SK-N-SH treated with all-trans-retinoic acid at 6 μM for 48 hours (cell line): Measurements from ENCODE around the gene LIFR.

Source experiments
- ATAC-seq: fragments of 200-7000 bp; cut with Tn5 transposase; 3 replicates; pipeline ENCODE4 v1.9.1; 2020; ENCODE audit warnings: mild to moderate bottlenecking, moderate library complexity
- CREB5 ChIP-seq: fragments of 250-450 bp; sonication (Bioruptor Pico); IDR thresholded peaks from 2 replicates; pipeline ENCODE4 v1.5.1; 2020; ENCODE audit warnings: low read depth, mild to moderate bottlenecking, moderate library complexity
- CSDC2 ChIP-seq: fragments of 250-450 bp; sonication (Bioruptor Pico); IDR thresholded peaks from 2 replicates; pipeline ENCODE4 v1.5.0; 2020; ENCODE audit warnings: mild to moderate bottlenecking, moderate library complexity
- ESRRG ChIP-seq: fragments of 250-450 bp; sonication (Bioruptor Pico); IDR thresholded peaks from 2 replicates; pipeline ENCODE4 v1.6.1; 2021; ENCODE audit warnings: mild to moderate bottlenecking
- ISL1 ChIP-seq: fragments of 250-450 bp; sonication (Bioruptor Pico); IDR thresholded peaks from 2 replicates; pipeline ENCODE4 v2.1.2; 2022; ENCODE audit warnings: mild to moderate bottlenecking, moderate library complexity
- OSR1 ChIP-seq: fragments of 250-450 bp; sonication (Bioruptor Pico); IDR thresholded peaks from 2 replicates; pipeline ENCODE4 v1.8.0; 2022; ENCODE audit warnings: moderate library complexity, mild to moderate bottlenecking, inconsistent platforms
- PATZ1 ChIP-seq: fragments of 250-450 bp; sonication (Bioruptor Pico); IDR thresholded peaks from 2 replicates; pipeline ENCODE4 v1.8.0; 2020; ENCODE audit warnings: mild to moderate bottlenecking, moderate library complexity, borderline replicate concordance
- PPARA ChIP-seq: fragments of 250-450 bp; sonication (Bioruptor Pico); IDR thresholded peaks from 2 replicates; pipeline ENCODE4 v1.5.0; 2020; ENCODE audit warnings: mild to moderate bottlenecking, borderline replicate concordance
- RARB ChIP-seq: fragments of 250-450 bp; sonication (Bioruptor Pico); IDR thresholded peaks from 2 replicates; pipeline ENCODE4 v1.8.0; 2021; ENCODE audit warnings: mild to moderate bottlenecking, moderate library complexity
- SNAI2 ChIP-seq: fragments of 250-450 bp; sonication (Bioruptor Pico); IDR thresholded peaks from 2 replicates; pipeline ENCODE4 v1.5.0; 2020; ENCODE audit warnings: mild to moderate bottlenecking, moderate library complexity
- TCF4 ChIP-seq: fragments of 250-450 bp; sonication (Bioruptor Pico); IDR thresholded peaks from 2 replicates; pipeline ENCODE4 v1.8.0; 2021; ENCODE audit warnings: mild to moderate bottlenecking, moderate library complexity, borderline replicate concordance
- TOX ChIP-seq: fragments of 250-450 bp; sonication (Bioruptor Pico); IDR thresholded peaks from 2 replicates; pipeline ENCODE4 v1.8.0; 2021; ENCODE audit warnings: mild to moderate bottlenecking, moderate library complexity, borderline replicate concordance
- ZC3H10 ChIP-seq: fragments of 250-450 bp; sonication (Bioruptor Pico); IDR thresholded peaks from 2 replicates; pipeline ENCODE4 v1.5.1; 2021; ENCODE audit warnings: mild to moderate bottlenecking, moderate library complexity
- ZFP3 ChIP-seq: fragments of 250-450 bp; sonication (Bioruptor Pico); IDR thresholded peaks from 2 replicates; pipeline ENCODE4 v1.5.0; 2020; ENCODE audit warnings: mild to moderate bottlenecking, moderate library complexity
- ZFP30 ChIP-seq: fragments of 450-650 bp; formaldehyde crosslinking; IDR thresholded peaks from 2 replicates; pipeline ENCODE4 v1.5.0; 2022; ENCODE audit warnings: mild to moderate bottlenecking, moderate library complexity
- TF ChIP-seq, protein P1 (sequence below): fragments of 250-450 bp; sonication (Bioruptor Pico); IDR thresholded peaks from 2 replicates; pipeline ENCODE4 v1.5.1; 2021; ENCODE audit warnings: mild to moderate bottlenecking, moderate library complexity
- TF ChIP-seq, protein P2 (sequence below): fragments of 250-450 bp; sonication (Bioruptor Pico); IDR thresholded peaks from 2 replicates; pipeline ENCODE4 v1.8.0; 2021; ENCODE audit warnings: low read depth, mild to moderate bottlenecking, moderate library complexity, borderline replicate concordance

Gene LIFR

GRCh38 chr5:38463634-38464521, 92.6 kb downstream of the LIFR start:
- ATAC-seq, result peak; percentile 81
- TF ChIP-seq PATZ1 (peak; percentile 94), ESRRG (CRISPR knock-in tag) (0 out of 2 replicates have a peak, but pooled peaks have one; percentile 41), ZC3H10 (CRISPR knock-in tag) (peak; percentile 73; the same call in 1 of the 2 replicates), ZFP3 (peak; percentile 59; the same call in 1 of the 2 replicates), CSDC2 (no peak), ZFP30 (CRISPR knock-in tag) (no peak), CREB5 (peak; percentile 80), TOX (CRISPR knock-in tag) (peak; percentile 69), RARB (CRISPR knock-in tag) (no peak), ISL1 (peak; percentile 98), TCF4 (CRISPR knock-in tag) (0 out of 2 replicates have a peak, but pooled peaks have one; percentile 17)
- TF ChIP-seq, protein P1, sequence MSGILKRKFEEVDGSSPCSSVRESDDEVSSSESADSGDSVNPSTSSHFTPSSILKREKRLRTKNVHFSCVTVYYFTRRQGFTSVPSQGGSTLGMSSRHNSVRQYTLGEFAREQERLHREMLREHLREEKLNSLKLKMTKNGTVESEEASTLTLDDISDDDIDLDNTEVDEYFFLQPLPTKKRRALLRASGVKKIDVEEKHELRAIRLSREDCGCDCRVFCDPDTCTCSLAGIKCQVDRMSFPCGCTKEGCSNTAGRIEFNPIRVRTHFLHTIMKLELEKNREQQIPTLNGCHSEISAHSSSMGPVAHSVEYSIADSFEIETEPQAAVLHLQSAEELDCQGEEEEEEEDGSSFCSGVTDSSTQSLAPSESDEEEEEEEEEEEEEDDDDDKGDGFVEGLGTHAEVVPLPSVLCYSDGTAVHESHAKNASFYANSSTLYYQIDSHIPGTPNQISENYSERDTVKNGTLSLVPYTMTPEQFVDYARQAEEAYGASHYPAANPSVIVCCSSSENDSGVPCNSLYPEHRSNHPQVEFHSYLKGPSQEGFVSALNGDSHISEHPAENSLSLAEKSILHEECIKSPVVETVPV (CRISPR knock-in tag), result no peak

GRCh38 chr5:38462976-38463633, 93.3 kb downstream of the LIFR start:
- peak; percentile 29 for ATAC-seq
- TF ChIP-seq, protein P2, sequence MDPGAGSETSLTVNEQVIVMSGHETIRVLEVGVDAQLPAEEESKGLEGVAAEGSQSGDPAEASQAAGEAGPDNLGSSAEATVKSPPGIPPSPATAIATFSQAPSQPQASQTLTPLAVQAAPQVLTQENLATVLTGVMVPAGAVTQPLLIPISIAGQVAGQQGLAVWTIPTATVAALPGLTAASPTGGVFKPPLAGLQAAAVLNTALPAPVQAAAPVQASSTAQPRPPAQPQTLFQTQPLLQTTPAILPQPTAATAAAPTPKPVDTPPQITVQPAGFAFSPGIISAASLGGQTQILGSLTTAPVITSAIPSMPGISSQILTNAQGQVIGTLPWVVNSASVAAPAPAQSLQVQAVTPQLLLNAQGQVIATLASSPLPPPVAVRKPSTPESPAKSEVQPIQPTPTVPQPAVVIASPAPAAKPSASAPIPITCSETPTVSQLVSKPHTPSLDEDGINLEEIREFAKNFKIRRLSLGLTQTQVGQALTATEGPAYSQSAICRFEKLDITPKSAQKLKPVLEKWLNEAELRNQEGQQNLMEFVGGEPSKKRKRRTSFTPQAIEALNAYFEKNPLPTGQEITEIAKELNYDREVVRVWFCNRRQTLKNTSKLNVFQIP (CRISPR knock-in tag), result no peak
- peak; percentile 4; the same call in 1 of the 2 replicates for TF ChIP-seq ISL1
- TF ChIP-seq SNAI2, result peak; percentile 50; the same call in 1 of the 2 replicates
- TF ChIP-seq ZFP30 (CRISPR knock-in tag), result no peak

- ATAC-seq, result no peak
- TF ChIP-seq OSR1 (CRISPR knock-in tag) (no peak), ZC3H10 (CRISPR knock-in tag) (no peak), PPARA (CRISPR knock-in tag) (no peak), PATZ1 (no peak), ZFP30 (CRISPR knock-in tag) (no peak), ZFP3 (no peak), ESRRG (CRISPR knock-in tag) (no peak), ISL1 (no peak), CREB5 (no peak)
- TF ChIP-seq, protein P2 (CRISPR knock-in tag), result no peak
- TF ChIP-seq, protein P1 (CRISPR knock-in tag), result no peak
Observed at GRCh38 chr5:38458174-38458573, 98.3 kb downstream of the LIFR start.
